Fibroblast of skin of abdomen (primary cell): ENCODE measurements around the gene EIF4EBP3.
"Not testable (repeated sequence)": the region's sequence is repeated elsewhere in the genome, so short reads cannot be mapped to it uniquely, and the experiment has no call there.

Source experiments
- DNase-seq: peaks from one replicate; pipeline ENCODE4 v3.0.0-alpha.2; 2013

The EIF4EBP3 gene

GRCh38 chr5:140579188-140579747 is 31.8 kb downstream of the EIF4EBP3 start:
- DNase-seq, result not testable (repeated sequence)

- DNase-seq, result no peak
Observed at GRCh38 chr5:140587495-140587894, 40.0 kb downstream of the EIF4EBP3 start.

DNA sequence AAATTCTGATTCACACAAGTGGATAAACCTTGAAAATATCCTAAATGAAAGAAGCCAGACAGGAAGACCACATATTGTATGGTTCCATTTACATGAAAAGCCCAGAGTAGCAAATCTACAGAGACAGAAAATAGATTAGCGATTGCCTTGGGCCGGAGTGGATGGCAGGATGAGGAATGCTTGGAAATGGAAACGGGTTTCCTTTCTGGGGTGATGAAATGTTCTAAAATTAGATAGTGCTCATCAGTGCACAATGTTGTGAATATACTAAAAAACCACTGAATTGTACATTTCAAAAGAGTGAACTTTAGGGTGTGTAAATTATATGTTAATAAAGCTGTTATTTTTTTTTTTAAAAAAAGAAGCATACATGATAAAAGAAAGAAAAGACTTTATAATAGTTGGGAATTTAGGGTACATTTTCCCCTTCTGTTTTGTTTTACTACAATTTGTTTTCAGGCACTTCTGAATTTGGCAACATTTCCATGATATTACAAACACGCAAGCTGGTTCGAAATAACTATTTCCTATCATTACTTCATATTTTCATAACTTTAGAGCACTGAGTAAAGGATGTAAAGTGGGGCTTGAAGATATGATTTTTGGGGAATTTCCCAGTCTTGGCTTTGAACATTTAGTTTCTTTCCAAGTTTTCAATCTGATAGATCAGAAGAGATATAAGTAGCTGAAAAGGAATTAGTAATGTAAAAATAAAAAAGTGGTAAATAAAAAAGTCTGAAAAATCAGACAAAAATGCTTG is 41.0 kb downstream of the EIF4EBP3 start:
- DNase-seq, result no peak

DNA sequence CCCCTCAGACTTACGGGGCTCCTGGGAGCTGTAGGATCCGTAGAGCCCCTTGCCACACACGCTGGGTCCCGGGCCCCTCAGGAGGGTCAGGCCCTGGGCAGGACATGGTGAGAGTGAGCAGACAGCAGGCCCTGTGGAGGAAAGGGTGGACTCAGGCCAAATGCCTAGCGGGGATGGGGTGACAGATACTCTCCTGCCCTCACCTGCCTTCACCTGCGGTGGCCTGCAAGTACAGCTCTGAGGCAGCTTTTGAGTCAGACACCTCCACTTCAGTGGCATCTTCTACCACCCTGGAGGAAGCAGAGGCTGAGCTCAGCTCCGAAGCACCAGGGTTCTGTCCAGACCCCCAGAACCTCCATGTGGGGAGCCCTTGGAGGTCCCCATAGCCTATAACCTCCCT is 43.4 kb downstream of the EIF4EBP3 start:
- no peak for DNase-seq

DNA sequence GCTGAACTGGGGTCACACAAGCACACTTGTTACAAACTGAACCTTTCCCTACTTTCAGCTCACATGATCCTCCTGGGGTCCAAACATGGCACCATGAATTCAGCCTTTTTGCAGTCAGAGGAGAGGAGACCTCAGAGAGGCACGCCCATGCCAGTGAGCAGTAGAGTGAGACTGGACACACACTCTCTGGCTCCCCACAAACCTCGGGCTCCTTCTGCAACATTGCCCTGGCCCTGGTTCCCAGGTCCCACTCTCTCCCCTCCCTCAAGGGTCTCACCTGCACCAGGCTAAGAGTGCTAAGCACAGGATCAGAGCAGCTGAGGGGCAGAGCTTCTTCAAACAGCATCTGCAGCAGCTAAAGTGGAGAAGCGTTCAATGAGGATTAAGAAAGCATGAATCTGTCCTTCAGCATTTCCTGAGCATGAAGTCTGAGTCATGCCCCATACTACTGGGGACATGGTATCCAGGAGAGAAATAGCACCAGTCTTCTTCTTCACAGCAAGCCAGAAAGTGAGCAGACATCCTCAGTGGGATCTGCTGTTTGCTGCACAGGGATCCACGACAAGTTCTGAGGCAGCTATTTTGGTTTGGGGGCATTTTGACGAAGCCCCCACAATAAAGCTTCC is 44.4 kb downstream of the EIF4EBP3 start:
- peak; percentile 42 for DNase-seq

DNA sequence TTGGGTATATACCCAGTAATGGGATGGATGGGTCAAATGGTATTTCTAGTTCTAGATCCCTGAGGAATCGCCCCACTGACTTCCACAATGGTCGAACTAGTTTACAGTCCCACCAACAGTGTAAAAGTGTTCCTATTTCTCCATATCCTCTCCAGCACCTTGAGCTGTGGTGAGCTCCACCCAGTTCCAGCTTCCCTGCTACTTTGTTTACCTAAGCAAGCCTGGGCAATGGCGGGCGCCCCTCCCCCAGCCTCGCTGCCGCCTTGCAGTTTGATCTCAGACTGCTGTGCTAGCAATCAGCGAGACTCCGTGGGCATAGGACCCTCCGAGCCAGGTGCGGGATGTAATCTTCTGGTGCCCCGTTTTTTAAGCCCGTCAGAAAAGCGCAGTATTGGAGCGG is 45.6 kb downstream of the EIF4EBP3 start:
- not testable (repeated sequence) for DNase-seq

- DNase-seq, result no peak
Observed at GRCh38 chr5:140594169-140594568, 46.7 kb downstream of the EIF4EBP3 start.

DNA sequence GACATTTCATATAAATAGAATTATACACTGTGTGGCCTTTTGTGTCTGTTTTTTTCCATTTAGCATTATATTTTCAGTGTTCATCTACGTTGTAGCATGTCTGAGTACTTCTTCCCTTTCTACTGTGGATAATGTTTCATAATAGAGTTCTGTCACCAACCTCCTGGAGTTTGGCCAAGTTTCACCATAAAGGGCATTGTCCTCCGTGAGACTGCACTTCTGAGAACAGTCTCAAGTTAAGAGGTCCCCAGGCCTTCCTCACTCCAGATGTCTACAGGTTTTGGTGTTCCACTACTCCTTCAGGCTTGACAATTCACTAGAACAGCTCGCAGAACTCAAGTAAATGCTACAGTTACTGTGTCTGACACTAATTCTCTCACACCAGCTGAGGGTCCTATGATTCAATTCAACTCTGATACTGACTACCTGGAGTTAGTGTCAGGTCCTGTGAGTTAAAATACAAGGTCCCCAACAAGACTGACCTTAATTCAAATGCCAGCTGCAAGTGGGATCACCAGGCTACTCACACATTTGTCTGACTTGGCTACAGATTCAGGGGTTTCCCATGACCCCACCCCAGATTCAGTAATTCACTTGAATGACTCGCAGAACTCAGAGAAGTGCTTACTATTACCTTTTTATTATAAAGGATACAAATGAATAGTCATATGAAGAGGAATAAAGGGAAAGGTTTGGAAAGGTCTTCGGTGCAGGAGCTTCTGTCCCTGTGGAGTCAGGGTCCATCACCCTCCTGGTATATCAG is 48.3 kb downstream of the EIF4EBP3 start:
- no peak for DNase-seq

- no peak for DNase-seq
Observed at GRCh38 chr5:140596321-140596741, 48.9 kb downstream of the EIF4EBP3 start.

GRCh38 chr5:140598836-140599235 is 51.4 kb downstream of the EIF4EBP3 start:
- DNase-seq, result no peak
